ENCODE results near the gene RRP1. TPM values are rescaled to one million over a fixed set of nuclear protein-coding genes. Genes with fewer than 3 reads are reported as not detected.

The RRP1 gene
- total and polyA plus RNA-seq, 10 of the 15 experiments (the other 5 are each of a cell fraction or from before 2014, with no cell fraction given): 0.34 to 70.8 (median 35.1) TPM

GRCh38 chr21:43810505-43811261 lies 21.3 kb downstream of the RRP1 start (continued):
- TF ChIP-seq ZBTB33 (IDR thresholded peaks at IDR 0.05): no peak
- no peak for TF ChIP-seq ELK1 (IDR thresholded peaks at IDR 0.05; ENCODE audit: low read depth, low read length)
- TF ChIP-seq SRF (IDR thresholded peaks at IDR 0.05; ENCODE audit: low read depth in 2 of 2, low read length in 2 of 2): no peak
- TF ChIP-seq CEBPZ (IDR thresholded peaks at IDR 0.05; ENCODE audit: low read depth, low read length): no peak
- peak; percentile 73 for TF ChIP-seq YY1 (IDR thresholded peaks at IDR 0.05; ENCODE audit: low read depth, low read length)
- no peak for TF ChIP-seq POLR2A (IDR thresholded peaks at IDR 0.05; ENCODE audit: low read depth, low read length)
- peak; percentile 63; the same call in 1 of the 2 replicates for TF ChIP-seq MYB (IDR thresholded peaks at IDR 0.05; ENCODE audit: borderline replicate concordance, low read depth, low read length)
- TF ChIP-seq SMAD1 (IDR thresholded peaks at IDR 0.05; ENCODE audit: low read depth, partially characterized antibody): no peak
- TF ChIP-seq E2F4 (IDR thresholded peaks at IDR 0.05; ENCODE audit: low read depth, low read length): no peak
- no peak for TF ChIP-seq PRDM15 (CRISPR knock-in tag; IDR thresholded peaks at IDR 0.05)
- no peak for TF ChIP-seq NFXL1 (IDR thresholded peaks at IDR 0.05; ENCODE audit: borderline replicate concordance)
- TF ChIP-seq MAX (IDR thresholded peaks at IDR 0.05; ENCODE audit: low read depth, low read length): no peak; the same call in 1 of the 2 replicates
- peak; percentile 26 for TF ChIP-seq PBX3 (IDR thresholded peaks at IDR 0.05; ENCODE audit: insufficient replicate concordance, low read depth, low read length)
- peak; percentile 19; the same call in 1 of the 2 replicates for TF ChIP-seq NR2C1 (IDR thresholded peaks at IDR 0.05)
- TF ChIP-seq SMARCA5 (IDR thresholded peaks at IDR 0.05): peak; percentile 94

Data from GM12878 (cell line).